ENCODE measurements around the gene MTHFD1. TPM values are rescaled to one million over a fixed set of nuclear protein-coding genes. Genes with fewer than 3 reads are reported as not detected.

Gene MTHFD1
- total RNA-seq, 4 donors from 2014 or later, result 36.2 to 68.7 (median 42.0) TPM

- no peak for TF ChIP-seq CTCF (IDR thresholded peaks at IDR 0.05 in 4 of 5, conservative IDR thresholded peaks at IDR 0.05 in 1 of 5)
- no peak for TF ChIP-seq POLR2A (IDR thresholded peaks at IDR 0.05)
- DNase-seq (no peak), ATAC-seq (no peak)
- H3K27me3 ChIP-seq, result no peaks in the 10 kb centered on the region
- H3K9me3 ChIP-seq, result no peaks in the 10 kb centered on the region
- no peak overlapping the region for H3K27ac ChIP-seq
- H3K36me3 ChIP-seq, result peaks cover 0 to 51% of the 10 kb centered on the region in 2 donors
- intact Hi-C loops (cut with DNase I; ENCODE audit: low total_unique reads) (no loop called here), in situ Hi-C loops (cut with MboI; ENCODE audit: low sequenced_read_pairs in 4 of 4) (no loop called here)
- no peak overlapping the region for H3K4me3 ChIP-seq
- peaks cover 0 to 4% of the 10 kb centered on the region in 2 donors for H3K4me1 ChIP-seq
These were observed 29.6 kb downstream of the MTHFD1 start for GRCh38 chr14:64417771-64418125.

GRCh38 chr14:64419003-64419402 is 30.9 kb downstream of the MTHFD1 start:
- Histone ChIP-seq H3K4me1 (peaks cover 0 to 4% of the 10 kb centered on the region in 2 donors), H3K9me3 (no peaks in the 10 kb centered on the region), H3K36me3 (peaks cover 0 to 44% of the 10 kb centered on the region in 2 donors), H3K27me3 (no peaks in the 10 kb centered on the region), H3K27ac (peak overlapping the region in 1 of 4 donors; percentile 71), H3K4me3 (no peak overlapping the region)
- ATAC-seq, result no peak
- no peak for TF ChIP-seq CTCF (IDR thresholded peaks at IDR 0.05 in 4 of 5, conservative IDR thresholded peaks at IDR 0.05 in 1 of 5)
- TF ChIP-seq POLR2A (IDR thresholded peaks at IDR 0.05), result no peak
- in situ Hi-C loops (cut with MboI; ENCODE audit: low sequenced_read_pairs in 4 of 4) (no loop called here), intact Hi-C loops (cut with DNase I; ENCODE audit: low total_unique reads) (no loop called here)
- DNase-seq, result no peak

- intact Hi-C loops (cut with DNase I; ENCODE audit: low total_unique reads), result no loop called here
- Histone ChIP-seq H3K27ac (peak overlapping the region; percentile 37 to 71 (median 56)), H3K9me3 (no peaks in the 10 kb centered on the region), H3K27me3 (no peaks in the 10 kb centered on the region), H3K36me3 (peaks cover 0 to 32% of the 10 kb centered on the region in 2 donors), H3K4me3 (no peak overlapping the region), H3K4me1 (peaks cover 0 to 4% of the 10 kb centered on the region in 2 donors)
- DNase-seq, result peak in 1 of 2 donors; percentile 69
- ATAC-seq, result peak; percentile 80 to 93
- in situ Hi-C loops (cut with MboI; ENCODE audit: low sequenced_read_pairs in 4 of 4), result loop anchor here in 1 of 4 donors (10.0 kb wide), 1 partner anchor 214 kb away; no protein-coding TSS in a partner anchor
- TF ChIP-seq CTCF (IDR thresholded peaks at IDR 0.05 in 4 of 5, conservative IDR thresholded peaks at IDR 0.05 in 1 of 5) (no peak), POLR2A (IDR thresholded peaks at IDR 0.05) (no peak)
These were observed 33.0 kb downstream of the MTHFD1 start for GRCh38 chr14:64421166-64421565.

GRCh38 chr14:64422005-64422404 is 33.9 kb downstream of the MTHFD1 start:
- in situ Hi-C loops (cut with MboI; ENCODE audit: low sequenced_read_pairs in 4 of 4), result loop anchor here in 1 of 4 donors (10.0 kb wide), 1 partner anchor 213 kb away; no protein-coding TSS in a partner anchor
- intact Hi-C loops (cut with DNase I; ENCODE audit: low total_unique reads), result no loop called here

More at GRCh38 chr14:64422005-64422404, 33.9 kb downstream of the MTHFD1 start:
- H3K4me3 ChIP-seq, result no peak overlapping the region
- DNase-seq, result no peak
- peaks cover 3 to 31% of the 10 kb centered on the region in 2 donors for H3K36me3 ChIP-seq
- no peak for TF ChIP-seq POLR2A (IDR thresholded peaks at IDR 0.05)
- TF ChIP-seq CTCF (IDR thresholded peaks at IDR 0.05 in 4 of 5, conservative IDR thresholded peaks at IDR 0.05 in 1 of 5), result no peak
- no peak for ATAC-seq
- no peaks in the 10 kb centered on the region for H3K9me3 ChIP-seq
- H3K4me1 ChIP-seq, result peaks cover 0 to 4% of the 10 kb centered on the region in 2 donors
- H3K27ac ChIP-seq, result no peak overlapping the region
- no peaks in the 10 kb centered on the region for H3K27me3 ChIP-seq

Measured in gastrocnemius medialis (tissue), 4 donors.